Naive B cell (primary cell): ENCODE data around the gene CORO2B. TPM values are rescaled to one million over a fixed set of nuclear protein-coding genes. Genes with fewer than 3 reads are reported as not detected.

Experiments
- ATAC-seq, 2 donors: fragments of 150-1000 bp; cut with Tn5 transposase; 2 replicates each; pipeline ENCODE4 v1.10.0; 2021; ENCODE audit warnings: low read depth in 2 of 2, mild to moderate bottlenecking in 2 of 2, moderate library complexity in 2 of 2
- DNase-seq: peaks from one replicate; pipeline ENCODE4 v3.0.0; 2022
- H3K27ac Mint-ChIP-seq, 6 donors: one replicate each; pipeline ENCODE4 v1.8.0; 2020 to 2022; ENCODE audit warnings: mild to moderate bottlenecking in 6 of 6, mixed read lengths in 6 of 6, moderate library complexity in 5 of 6, inconsistent platforms in 2 of 6
- H3K27me3 Mint-ChIP-seq, 3 donors: one replicate each; pipeline ENCODE4 v1.8.0; 2021 to 2022; ENCODE audit warnings: mixed read lengths in 3 of 3, mild to moderate bottlenecking in 1 of 3
- H3K36me3 Mint-ChIP-seq, 2 donors: one replicate each; pipeline ENCODE4 v1.8.0; 2020 to 2022; ENCODE audit warnings: mixed read lengths in 2 of 2, inconsistent platforms in 1 of 2, mild to moderate bottlenecking in 1 of 2
- H3K4me1 Mint-ChIP-seq, 3 donors: one replicate each; pipeline ENCODE4 v1.8.0; 2020 to 2022; ENCODE audit warnings: mixed read lengths in 3 of 3, inconsistent platforms in 1 of 3, mild to moderate bottlenecking in 1 of 3, moderate library complexity in 1 of 3
- H3K4me3 Mint-ChIP-seq, 8 donors: one replicate each; pipeline ENCODE4 v1.8.0; 2020 to 2022; ENCODE audit warnings: mild to moderate bottlenecking in 8 of 8, mixed read lengths in 8 of 8, moderate library complexity in 8 of 8, inconsistent platforms in 2 of 8
- H3K9me3 Mint-ChIP-seq, 7 donors: one replicate each; pipeline ENCODE4 v1.8.0; 2020 to 2022; ENCODE audit warnings: mixed read lengths in 7 of 7, mild to moderate bottlenecking in 5 of 7, inconsistent platforms in 2 of 7, moderate library complexity in 1 of 7
- polyA plus RNA-seq, 6 donors: library from polyadenylated mRNA; unstranded; fragments of 300-500 nt; fragmentation: Illumina TruSeq; gene quantifications; one replicate each; pipeline ENCODE4 v1.2.3, GENCODE V29; 2021; ENCODE audit warnings: low read depth in 6 of 6

The CORO2B gene
- polyA plus RNA-seq, 6 donors from 2014 or later = 3.4 to 11.3 (median 4.8) TPM

- H3K36me3 Mint-ChIP-seq = no peaks in the 10 kb centered on the region
- H3K27ac Mint-ChIP-seq = peak overlapping the region in 3 of 6 donors; percentile 19 to 42 (median 42)
- H3K4me3 Mint-ChIP-seq = peak overlapping the region in 1 of 8 donors; percentile 50
- no peaks in the 10 kb centered on the region for H3K27me3 Mint-ChIP-seq
- DNase-seq (no peak), ATAC-seq (no peak)
- peaks cover 36 to 75% (median 43%) of the 10 kb centered on the region in 3 donors for H3K4me1 Mint-ChIP-seq
- H3K9me3 Mint-ChIP-seq = no peaks in the 10 kb centered on the region
These were observed 4.5 kb downstream of the CORO2B start for GRCh38 chr15:68583321-68583720.

GRCh38 chr15:68583936-68584755 is 5.4 kb downstream of the CORO2B start:
- no peaks in the 10 kb centered on the region for H3K27me3 Mint-ChIP-seq
- DNase-seq = no peak
- H3K9me3 Mint-ChIP-seq = no peaks in the 10 kb centered on the region
- no peak overlapping the region for H3K4me3 Mint-ChIP-seq
- H3K4me1 Mint-ChIP-seq = peaks cover 39 to 77% (median 49%) of the 10 kb centered on the region in 3 donors
- H3K36me3 Mint-ChIP-seq = no peaks in the 10 kb centered on the region
- H3K27ac Mint-ChIP-seq = peak overlapping the region in 1 of 6 donors; percentile 82
- no peak for ATAC-seq

GRCh38 chr15:68584756-68585573 is 6.2 kb downstream of the CORO2B start:
- H3K4me1 Mint-ChIP-seq = peaks cover 35 to 70% (median 46%) of the 10 kb centered on the region in 3 donors
- no peaks in the 10 kb centered on the region for H3K27me3 Mint-ChIP-seq
- DNase-seq (no peak), ATAC-seq (no peak)
- peak overlapping the region in 1 of 6 donors; percentile 73 for H3K27ac Mint-ChIP-seq
- H3K9me3 Mint-ChIP-seq = no peaks in the 10 kb centered on the region
- H3K4me3 Mint-ChIP-seq = no peak overlapping the region
- H3K36me3 Mint-ChIP-seq = no peaks in the 10 kb centered on the region

- ATAC-seq = no peak
- H3K4me1 Mint-ChIP-seq = peaks cover 32 to 69% (median 38%) of the 10 kb centered on the region in 3 donors
- no peaks in the 10 kb centered on the region for H3K27me3 Mint-ChIP-seq
- peak overlapping the region in 3 of 6 donors; percentile 1 to 63 (median 10) for H3K27ac Mint-ChIP-seq
- H3K4me3 Mint-ChIP-seq = peak overlapping the region in 1 of 8 donors; percentile 9
- H3K9me3 Mint-ChIP-seq = no peaks in the 10 kb centered on the region
- H3K36me3 Mint-ChIP-seq = no peaks in the 10 kb centered on the region
- no peak for DNase-seq
These were observed 6.9 kb downstream of the CORO2B start for GRCh38 chr15:68585574-68586273.

GRCh38 chr15:68586274-68586961 is 7.6 kb downstream of the CORO2B start:
- H3K27ac Mint-ChIP-seq = peak overlapping the region in 4 of 6 donors; percentile 1 to 62 (median 26)
- DNase-seq = no peak
- no peaks in the 10 kb centered on the region for H3K9me3 Mint-ChIP-seq
- no peak for ATAC-seq
- no peaks in the 10 kb centered on the region for H3K27me3 Mint-ChIP-seq
- H3K4me1 Mint-ChIP-seq = peaks cover 36 to 71% (median 36%) of the 10 kb centered on the region in 3 donors
- peak overlapping the region in 2 of 8 donors; percentile 9 for H3K4me3 Mint-ChIP-seq
- H3K36me3 Mint-ChIP-seq = no peaks in the 10 kb centered on the region

- ATAC-seq (peak in 1 of 2 donors; percentile 21), DNase-seq (no peak)
- Mint-ChIP-seq H3K27me3 (no peaks in the 10 kb centered on the region), H3K4me3 (peak overlapping the region in 5 of 8 donors; percentile 13 to 63 (median 46)), H3K9me3 (peaks cover 0 to 2% (median 0%) of the 10 kb centered on the region in 7 donors), H3K27ac (peak overlapping the region in 4 of 6 donors; percentile 18 to 85 (median 46)), H3K4me1 (peaks cover 34 to 63% (median 36%) of the 10 kb centered on the region in 3 donors), H3K36me3 (no peaks in the 10 kb centered on the region)
These were observed 9.1 kb downstream of the CORO2B start for GRCh38 chr15:68587769-68588385.

GRCh38 chr15:68589053-68589452 is 10.3 kb downstream of the CORO2B start:
- ATAC-seq (no peak), DNase-seq (no peak)
- H3K4me3 Mint-ChIP-seq = no peak overlapping the region
- no peaks in the 10 kb centered on the region for H3K36me3 Mint-ChIP-seq
- H3K27ac Mint-ChIP-seq = peak overlapping the region in 1 of 6 donors; percentile 65
- no peaks in the 10 kb centered on the region for H3K27me3 Mint-ChIP-seq
- H3K9me3 Mint-ChIP-seq = peaks cover 0 to 2% (median 0%) of the 10 kb centered on the region in 7 donors
- H3K4me1 Mint-ChIP-seq = peaks cover 43 to 60% (median 46%) of the 10 kb centered on the region in 3 donors

- no peak for DNase-seq
- H3K4me1 Mint-ChIP-seq = peaks cover 44 to 54% (median 53%) of the 10 kb centered on the region in 3 donors
- peak overlapping the region in 1 of 8 donors; percentile 16 for H3K4me3 Mint-ChIP-seq
- no peaks in the 10 kb centered on the region for H3K36me3 Mint-ChIP-seq
- H3K9me3 Mint-ChIP-seq = peaks cover 0 to 2% (median 0%) of the 10 kb centered on the region in 7 donors
- peak overlapping the region in 1 of 6 donors; percentile 18 for H3K27ac Mint-ChIP-seq
- no peak for ATAC-seq
- H3K27me3 Mint-ChIP-seq = no peaks in the 10 kb centered on the region
These were observed 11.3 kb downstream of the CORO2B start for GRCh38 chr15:68589783-68590710.

- H3K9me3 Mint-ChIP-seq = peaks cover 0 to 2% (median 0%) of the 10 kb centered on the region in 7 donors
- DNase-seq = no peak
- peak overlapping the region in 2 of 6 donors; percentile 70 to 89 for H3K27ac Mint-ChIP-seq
- no peaks in the 10 kb centered on the region for H3K36me3 Mint-ChIP-seq
- ATAC-seq = no peak
- no peak overlapping the region for H3K4me3 Mint-ChIP-seq
- H3K27me3 Mint-ChIP-seq = no peaks in the 10 kb centered on the region
- peaks cover 48 to 53% (median 50%) of the 10 kb centered on the region in 3 donors for H3K4me1 Mint-ChIP-seq
These were observed 12.1 kb downstream of the CORO2B start for GRCh38 chr15:68590721-68591389.

GRCh38 chr15:68592054-68592453 is 13.3 kb downstream of the CORO2B start:
- no peaks in the 10 kb centered on the region for H3K27me3 Mint-ChIP-seq
- no peaks in the 10 kb centered on the region for H3K36me3 Mint-ChIP-seq
- H3K9me3 Mint-ChIP-seq = peaks cover 0 to 2% (median 0%) of the 10 kb centered on the region in 7 donors
- peak overlapping the region in 1 of 6 donors; percentile 25 for H3K27ac Mint-ChIP-seq
- DNase-seq (no peak), ATAC-seq (no peak)
- peaks cover 43 to 52% (median 48%) of the 10 kb centered on the region in 3 donors for H3K4me1 Mint-ChIP-seq
- H3K4me3 Mint-ChIP-seq = no peak overlapping the region

GRCh38 chr15:68592544-68592943 is 13.8 kb downstream of the CORO2B start:
- Mint-ChIP-seq H3K27ac (peak overlapping the region in 2 of 6 donors; percentile 55 to 65), H3K36me3 (no peaks in the 10 kb centered on the region), H3K4me1 (peaks cover 43 to 49% (median 44%) of the 10 kb centered on the region in 3 donors), H3K4me3 (peak overlapping the region in 1 of 8 donors; percentile 57), H3K9me3 (peaks cover 0 to 2% (median 0%) of the 10 kb centered on the region in 7 donors), H3K27me3 (no peaks in the 10 kb centered on the region)
- ATAC-seq (no peak), DNase-seq (no peak)
